Stimulated activated CD4-positive, alpha-beta T cell treated with anti-CD3 and anti-CD28 coated beads, TNF-alpha, amount 100 ng/mL, for 24 hours (primary cell): ENCODE measurements around the gene ZNF81.
A peak's percentile ranks its signal among the peaks of the same experiment; 100 is the strongest.
"Not testable (repeated sequence)": the region's sequence is repeated elsewhere in the genome, so short reads cannot be mapped to it uniquely, and the experiment has no call there.

Experiments used
- DNase-seq, 3 experiments: peaks; one replicate each; pipeline ENCODE4 v3.0.0-alpha.2; 2020; ENCODE audit warnings: low read depth in 3 of 3

Gene ZNF81

DNA sequence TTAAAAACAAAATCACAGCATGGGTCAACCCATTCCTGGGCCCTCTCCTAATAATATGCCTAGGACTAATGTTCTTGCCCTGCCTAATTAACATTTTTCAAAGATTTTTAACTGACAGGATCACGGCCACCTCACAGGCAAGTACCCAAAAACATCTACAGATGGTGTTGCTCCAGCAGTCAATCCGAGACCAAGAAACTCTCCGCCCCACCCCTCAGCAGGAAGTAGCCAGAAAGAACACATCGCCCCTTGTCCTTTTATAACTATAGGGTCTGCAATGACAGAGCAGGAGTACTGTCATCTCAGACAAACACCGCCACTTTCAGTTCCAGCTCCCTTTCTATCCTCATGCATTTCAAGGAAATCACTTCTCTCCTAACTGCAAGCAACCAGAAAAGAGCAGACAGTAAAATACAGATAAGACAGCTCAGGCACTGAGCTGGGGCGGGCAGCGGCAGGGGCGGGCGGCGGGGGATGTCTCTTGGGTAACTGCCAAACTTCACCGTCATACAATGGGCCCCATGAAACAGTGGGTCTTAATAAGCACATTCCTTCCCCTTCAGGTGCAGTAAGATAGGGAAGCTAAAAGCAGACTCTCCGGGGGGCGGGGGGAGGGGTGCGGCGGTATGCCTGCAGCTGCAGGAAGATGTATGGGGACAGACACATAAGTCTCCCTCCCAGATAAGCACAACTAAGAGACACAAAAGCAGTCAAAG is 99.7 kb downstream of the ZNF81 start:
- peak in 1 of 3 experiments; percentile 2 for DNase-seq

DNA sequence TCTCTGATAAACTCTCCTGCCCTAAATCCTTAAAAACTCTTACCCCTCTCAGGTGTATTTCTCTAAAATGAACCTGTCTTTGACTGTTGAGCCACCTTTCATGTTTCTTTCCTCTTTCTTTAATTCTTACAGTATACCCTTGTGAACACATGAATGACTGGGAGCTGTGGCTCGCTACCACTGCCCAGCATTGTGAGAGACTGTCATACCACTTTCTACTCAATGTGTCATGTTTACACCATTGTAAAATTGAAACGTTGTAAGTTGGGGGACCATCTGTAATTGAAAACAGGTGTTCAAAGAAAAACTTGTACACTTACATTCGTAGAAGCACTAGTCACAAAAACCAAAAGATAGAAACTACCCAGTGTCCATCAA is 100.2 kb downstream of the ZNF81 start:
- no peak for DNase-seq

DNA sequence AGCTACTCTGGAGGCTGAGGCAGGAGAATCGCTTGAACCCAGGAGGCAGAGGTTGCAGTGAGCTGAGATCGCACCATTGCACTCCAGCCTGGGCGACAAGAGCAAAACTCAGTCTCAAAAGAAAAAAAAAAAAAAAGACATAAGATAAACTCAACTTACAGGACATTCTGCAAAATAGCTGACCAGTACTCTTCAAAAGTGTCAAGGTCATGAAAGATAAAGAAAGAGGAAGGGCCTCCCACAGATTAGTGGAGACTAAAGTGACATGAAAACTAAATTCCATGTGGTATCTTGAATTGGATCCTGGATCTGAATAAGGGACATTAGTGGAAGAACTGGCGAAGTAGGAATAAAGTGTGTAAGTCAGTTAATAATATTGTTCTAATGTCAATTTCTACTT is 103.7 kb downstream of the ZNF81 start:
- no peak for DNase-seq

DNA sequence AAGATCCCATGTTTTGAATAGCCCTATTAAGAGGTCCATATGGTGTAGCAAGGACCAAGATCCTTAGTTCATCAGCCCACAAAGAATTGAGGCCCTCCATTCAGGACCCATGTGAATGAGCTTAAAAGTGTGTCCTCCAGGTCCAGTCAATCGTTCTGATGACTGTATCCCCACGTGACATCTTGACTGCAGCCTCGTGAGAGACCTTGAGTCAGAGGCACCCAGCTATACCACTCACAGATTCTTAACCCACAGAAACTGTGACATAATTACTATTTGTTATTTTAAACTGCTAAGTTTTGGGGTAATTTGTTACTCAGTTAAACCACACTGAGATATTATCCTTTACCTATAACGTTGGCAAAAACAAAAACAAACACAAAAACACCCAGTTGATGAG is 104.7 kb downstream of the ZNF81 start:
- DNase-seq: no peak

DNA sequence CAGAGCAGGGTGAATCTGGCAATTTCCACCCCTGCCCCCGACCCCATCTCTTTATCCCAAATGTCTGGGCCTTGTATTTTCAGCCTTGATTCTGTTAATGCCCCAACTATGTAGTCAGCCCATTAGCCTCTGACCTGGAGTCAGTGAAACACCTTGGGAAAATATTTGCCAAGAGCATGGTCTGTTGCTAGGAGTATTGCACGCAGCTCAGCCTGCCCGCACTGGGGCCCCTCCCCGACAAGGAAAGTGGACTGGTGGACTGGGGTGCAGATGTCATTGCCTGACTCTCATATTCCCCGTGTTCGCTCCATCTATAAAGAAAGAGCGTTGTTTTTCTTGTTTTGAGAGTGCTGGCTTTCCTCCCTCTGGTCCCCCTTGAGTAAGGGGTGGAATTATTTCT is 118.6 kb downstream of the ZNF81 start:
- DNase-seq: not testable (repeated sequence)

DNA sequence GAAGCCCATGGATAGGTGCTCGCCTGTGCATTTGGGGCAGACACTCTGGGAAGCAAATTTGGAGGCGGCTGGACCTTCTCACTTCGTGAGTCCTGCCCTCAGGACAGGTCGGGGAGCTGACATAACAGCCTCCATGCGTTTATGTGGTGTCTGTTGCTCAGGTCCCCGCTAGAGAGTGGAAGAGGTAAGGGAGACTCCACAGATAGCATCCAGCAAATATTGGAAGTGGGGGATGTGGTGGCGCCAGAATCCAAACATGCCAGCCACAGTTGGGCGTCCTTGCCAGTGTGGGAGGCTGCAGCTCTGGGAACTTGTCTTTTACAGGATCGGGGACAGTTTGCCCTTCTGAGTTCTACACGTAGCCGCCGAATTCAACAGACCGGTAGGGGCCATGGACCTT is 119.3 kb downstream of the ZNF81 start:
- DNase-seq: no peak

DNA sequence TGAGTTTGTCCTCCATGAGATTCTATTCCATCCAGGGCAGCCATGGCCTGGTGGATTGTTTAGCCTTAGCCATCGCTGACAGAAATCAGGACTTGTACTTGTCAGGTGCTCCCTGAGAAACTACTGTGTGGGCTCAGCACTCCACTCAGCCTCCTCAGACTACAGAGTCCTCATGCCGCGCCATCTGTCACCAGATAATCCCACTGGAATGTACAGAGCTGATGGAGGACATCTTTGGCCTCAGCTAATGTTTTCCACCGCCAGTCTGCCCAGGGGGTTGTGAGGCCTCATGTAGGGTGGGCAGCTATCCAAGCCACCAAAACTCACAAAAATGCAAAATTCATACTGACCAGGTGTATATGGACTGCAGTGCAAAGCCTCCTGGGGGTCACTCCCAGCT is 121.5 kb downstream of the ZNF81 start:
- DNase-seq: not testable (repeated sequence)

DNA sequence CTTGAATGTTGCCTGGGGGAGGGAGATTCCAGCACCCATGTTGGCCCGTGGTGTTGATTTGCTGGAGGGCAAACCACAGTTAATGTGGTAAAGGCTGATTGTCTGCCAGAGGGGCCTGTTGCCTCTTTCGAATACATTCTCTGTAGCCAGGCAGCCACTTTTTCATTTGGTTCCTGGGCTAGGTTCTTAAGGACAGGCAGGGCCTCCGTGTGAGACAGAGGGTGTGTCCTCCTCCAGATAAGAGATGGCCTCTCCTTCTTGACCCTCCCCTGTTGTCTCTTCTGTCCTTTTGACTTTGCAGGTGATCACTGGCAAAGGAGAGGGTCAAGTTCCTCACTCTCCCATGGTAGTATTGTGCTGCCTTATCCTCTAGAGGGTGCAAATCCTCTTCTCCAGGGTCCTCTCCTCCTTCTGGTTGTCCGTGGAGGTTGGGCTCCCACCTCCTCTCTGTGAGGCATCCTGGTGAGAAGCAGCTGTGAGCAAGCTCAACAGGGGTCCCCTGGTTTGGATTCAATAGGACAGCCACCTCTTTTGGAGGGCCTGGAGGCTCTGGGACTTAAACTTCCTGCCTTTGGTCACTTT is 122.2 kb downstream of the ZNF81 start:
- peak in 1 of 3 experiments; percentile 7 for DNase-seq

DNA sequence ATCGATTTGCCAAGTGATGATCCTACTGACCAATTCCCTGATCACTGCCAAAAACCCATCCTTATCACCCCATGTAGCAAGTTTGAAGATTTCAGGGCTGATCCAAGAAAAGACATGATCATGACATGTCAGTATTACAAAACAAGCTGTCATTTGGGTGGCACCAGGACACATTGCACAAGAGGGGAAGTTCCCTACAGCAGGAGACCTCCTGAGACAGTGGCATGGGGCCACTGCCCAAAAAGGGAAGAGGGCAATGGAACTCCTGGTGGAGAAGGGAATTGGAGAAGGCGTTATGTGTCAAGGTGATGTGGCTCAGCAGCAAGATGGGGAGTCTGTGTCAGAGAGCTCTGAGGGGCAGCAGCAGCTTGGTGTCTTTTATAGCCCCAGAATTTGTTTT is 123.7 kb downstream of the ZNF81 start:
- no peak for DNase-seq

DNA sequence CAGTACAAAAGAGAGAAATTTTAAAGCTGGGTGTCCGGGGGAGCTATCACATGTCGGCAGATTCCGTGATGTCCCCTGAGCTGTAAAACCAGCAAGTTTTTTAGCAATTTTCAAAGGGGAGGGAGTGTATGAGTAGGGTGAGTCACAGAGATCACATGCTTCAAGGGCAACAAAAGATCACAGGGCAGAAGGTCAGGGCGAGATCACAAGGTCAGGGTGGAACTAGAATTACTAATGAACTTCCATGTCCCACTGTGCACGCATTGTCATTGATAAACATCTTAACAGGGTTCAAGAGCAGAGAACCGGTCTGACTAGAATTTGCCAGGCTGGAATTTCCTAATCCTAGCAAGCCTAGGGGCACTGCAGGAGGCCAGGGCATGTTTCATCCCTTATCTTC is 125.1 kb downstream of the ZNF81 start:
- DNase-seq: not testable (repeated sequence)

DNA sequence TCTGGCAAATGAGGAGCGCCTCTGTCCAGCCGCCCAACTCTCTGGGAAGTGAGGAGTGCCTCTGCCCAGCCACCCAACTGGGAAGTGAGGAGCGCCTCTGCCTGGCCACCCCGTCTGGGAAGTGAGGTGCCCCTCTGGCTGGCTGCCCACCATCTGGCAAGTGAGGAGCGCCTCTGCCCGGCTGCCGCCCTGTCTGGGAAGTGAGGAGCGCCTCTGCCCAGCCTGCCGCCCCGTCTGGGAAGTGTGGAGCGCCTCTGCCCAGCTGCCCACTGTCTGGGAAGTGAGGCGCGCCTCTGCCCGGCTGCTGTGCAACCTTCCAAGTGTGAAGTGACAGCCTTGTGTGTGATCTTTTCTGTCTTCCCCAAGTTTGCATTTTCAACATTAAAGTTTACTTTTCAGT is 128.8 kb downstream of the ZNF81 start:
- DNase-seq: not testable (repeated sequence)
